CD4-positive, CD25-positive, alpha-beta regulatory T cell (primary cell): ENCODE measurements around the gene HPN. TPM values are rescaled to one million over a fixed set of nuclear protein-coding genes. Genes with fewer than 3 reads are reported as not detected.
A peak's percentile ranks its signal among the peaks of the same experiment; 100 is the strongest.

Experiments used
- ATAC-seq, 2 donors: fragments of 150-1000 bp; cut with Tn5 transposase; one replicate each; pipeline ENCODE4 v1.10.0; 2021; ENCODE audit warnings: low read depth in 2 of 2, moderate number of reproducible peaks in 2 of 2, moderate library complexity in 1 of 2
- DNase-seq, 3 donors: peaks; one replicate each; pipeline versions ENCODE4 v3.0.0 to v3.0.0-alpha.2; 2012 to 2022; ENCODE audit warnings: mixed read lengths in 1 of 3
- H3K27ac ChIP-seq: one replicate; pipeline ENCODE4 v1.7.0; 2013; ENCODE audit warnings: mild to moderate bottlenecking, low read length; ENCODE audit not compliant: insufficient read depth, poor library complexity, severe bottlenecking
- H3K27me3 ChIP-seq: one replicate; pipeline ENCODE4 v1.7.0; 2013; ENCODE audit warnings: low read length; ENCODE audit not compliant: control insufficient read depth, insufficient read depth
- H3K36me3 ChIP-seq: one replicate; pipeline ENCODE4 v1.7.0; 2013; ENCODE audit warnings: mild to moderate bottlenecking, low read length, moderate library complexity; ENCODE audit not compliant: control insufficient read depth, insufficient read depth
- H3K4me1 ChIP-seq: 2 replicates; pipeline ENCODE4 v1.7.0; 2013; ENCODE audit warnings: mild to moderate bottlenecking, low read length; ENCODE audit not compliant: insufficient read depth, control insufficient read depth, poor library complexity, severe bottlenecking
- H3K4me3 ChIP-seq: one replicate; pipeline ENCODE4 v1.7.0; 2013; ENCODE audit warnings: low read depth, mild to moderate bottlenecking, low read length, moderate library complexity
- H3K9me3 ChIP-seq, 2 experiments: 1 replicate in 1 of 2; 2 replicates in 1 of 2; pipeline ENCODE4 v1.7.0; 2013; ENCODE audit warnings: low read length in 2 of 2, mild to moderate bottlenecking in 1 of 2, moderate library complexity in 1 of 2; ENCODE audit not compliant: control insufficient read depth in 2 of 2
- H3K27ac Mint-ChIP-seq, 3 donors: one replicate each; pipeline ENCODE4 v1.8.0; 2020 to 2022; ENCODE audit warnings: mild to moderate bottlenecking in 3 of 3, mixed read lengths in 3 of 3, moderate library complexity in 2 of 3
- H3K27me3 Mint-ChIP-seq: one replicate; pipeline ENCODE4 v1.8.0; 2022; ENCODE audit warnings: mild to moderate bottlenecking, mixed read lengths
- H3K36me3 Mint-ChIP-seq: one replicate; pipeline ENCODE4 v1.8.0; 2020; ENCODE audit warnings: mixed read lengths
- H3K4me1 Mint-ChIP-seq, 4 donors: one replicate each; pipeline ENCODE4 v1.8.0; 2020 to 2022; ENCODE audit warnings: mixed read lengths in 4 of 4, mild to moderate bottlenecking in 1 of 4
- H3K4me3 Mint-ChIP-seq, 4 donors: one replicate each; pipeline ENCODE4 v1.8.0; 2020 to 2022; ENCODE audit warnings: mild to moderate bottlenecking in 4 of 4, mixed read lengths in 4 of 4, moderate library complexity in 3 of 4
- H3K9me3 Mint-ChIP-seq, 7 donors: one replicate each; pipeline ENCODE4 v1.8.0; 2020 to 2022; ENCODE audit warnings: mixed read lengths in 7 of 7, mild to moderate bottlenecking in 3 of 7, moderate library complexity in 2 of 7
- polyA plus RNA-seq, 4 donors: library from polyadenylated mRNA; unstranded; fragments of 300-500 nt; fragmentation: Illumina TruSeq; gene quantifications; one replicate each; pipeline ENCODE4 v1.2.3, GENCODE V29; 2021
- total RNA-seq: library from RNA; stranded (reverse); gene quantifications from one replicate; pipeline ENCODE4 v1.2.3, GENCODE V29; 2022

Gene HPN
- total and polyA plus RNA-seq, 5 donors from 2014 or later = 0.54 to 0.70 TPM; not detected in 3

DNA sequence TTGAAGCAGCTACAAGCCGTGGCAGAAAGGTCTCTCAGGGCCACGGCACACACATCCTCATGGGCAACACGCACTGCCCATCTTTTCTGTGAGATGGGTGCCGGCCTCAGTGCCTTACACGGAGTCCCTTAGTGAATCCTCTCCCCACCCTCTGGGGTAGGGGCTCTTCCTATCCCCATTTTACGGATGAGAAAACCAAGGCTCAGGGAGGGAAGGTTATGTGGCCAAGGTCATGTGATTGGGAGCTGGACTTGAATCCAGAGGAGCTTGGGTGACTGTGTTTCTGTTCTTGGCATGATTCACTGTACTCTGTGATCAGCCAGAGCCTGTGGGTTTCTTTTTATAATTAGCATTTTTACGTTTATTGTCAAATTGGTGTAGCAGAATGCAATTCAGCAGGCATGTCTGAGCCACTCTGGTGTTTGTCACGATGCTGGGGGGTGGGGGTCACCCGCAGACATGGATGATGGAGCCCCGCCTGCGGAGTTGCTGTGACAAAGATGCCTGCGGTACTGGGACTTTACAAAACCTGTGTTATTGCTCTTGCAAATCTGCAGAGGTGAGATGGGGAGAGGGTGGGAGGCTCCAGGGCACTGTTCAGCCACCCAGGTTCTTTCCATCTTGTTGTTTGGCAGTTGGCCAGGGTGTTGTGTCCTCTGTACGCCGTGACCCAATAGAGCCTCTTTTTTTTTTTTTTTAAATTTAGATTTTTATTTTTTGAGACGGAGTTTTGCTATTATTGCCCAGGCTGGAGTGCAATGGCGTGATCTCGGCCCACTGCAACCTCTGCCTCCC is 6.7 kb upstream of the HPN start:
- DNase-seq = no peak
- peaks cover 4 to 22% (median 8%) of the 10 kb centered on the region in 4 donors for H3K4me1 Mint-ChIP-seq
- H3K27me3 ChIP-seq = peaks cover 11% of the 10 kb centered on the region
- H3K36me3 ChIP-seq = no peaks in the 10 kb centered on the region
- peaks cover 9% of the 10 kb centered on the region for H3K4me1 ChIP-seq
- no peak overlapping the region for H3K27ac ChIP-seq
- peaks cover 18% of the 10 kb centered on the region for H3K27me3 Mint-ChIP-seq
- H3K36me3 Mint-ChIP-seq = no peaks in the 10 kb centered on the region
- H3K4me3 Mint-ChIP-seq = peak overlapping the region in 1 of 4 donors; percentile 33
- no peak overlapping the region for H3K4me3 ChIP-seq
- ATAC-seq = no peak
- no peaks in the 10 kb centered on the region for H3K9me3 ChIP-seq
- no peak overlapping the region for H3K27ac Mint-ChIP-seq
- H3K9me3 Mint-ChIP-seq = peaks cover 0 to 4% (median 0%) of the 10 kb centered on the region in 7 donors

DNA sequence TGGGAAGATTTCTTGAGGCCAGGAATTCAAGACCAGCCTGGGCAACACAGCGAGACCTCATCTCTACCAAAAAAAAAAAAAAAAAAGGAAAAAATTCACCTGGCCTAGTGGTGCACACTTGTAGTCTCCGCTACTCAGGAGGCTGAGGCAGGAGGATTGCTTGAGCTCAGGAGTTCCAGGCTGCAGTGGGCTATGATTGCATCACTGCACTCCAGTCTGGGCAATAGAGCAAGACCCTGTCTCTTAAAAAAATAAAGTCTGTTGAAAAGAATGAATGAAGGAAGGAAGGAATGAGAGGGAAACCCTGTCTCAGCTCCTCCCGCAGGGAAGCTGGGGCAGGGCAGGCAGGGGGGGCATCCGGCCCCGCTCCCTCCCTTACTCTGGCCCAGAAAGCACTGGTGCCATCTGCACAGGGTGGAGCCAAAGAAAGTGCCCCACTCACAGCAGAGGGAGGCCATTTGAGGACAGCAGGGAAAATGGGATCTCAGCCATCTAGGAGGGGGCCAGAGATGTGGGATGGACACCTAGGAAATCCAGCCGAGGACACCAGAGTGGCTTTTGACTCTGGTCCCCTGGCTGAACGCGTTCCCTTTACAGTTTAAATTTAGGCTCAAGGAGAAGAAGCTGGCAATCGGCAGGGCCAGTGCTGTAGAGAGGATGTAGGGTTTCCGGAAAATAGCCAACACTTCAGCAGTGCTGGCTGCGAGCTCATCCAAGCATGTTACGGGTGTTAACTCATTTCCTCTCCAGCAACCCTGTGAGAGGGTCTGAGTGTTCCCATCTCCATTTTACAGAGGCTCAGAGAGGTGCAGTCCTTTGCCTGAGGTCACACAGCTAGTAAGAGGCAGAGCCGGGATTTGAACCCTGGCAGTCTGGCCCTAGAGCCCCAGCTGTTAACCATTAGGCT is 3.6 kb upstream of the HPN start:
- Mint-ChIP-seq H3K36me3 (no peaks in the 10 kb centered on the region), H3K27ac (peak overlapping the region in 1 of 3 donors; percentile 83), H3K9me3 (peaks cover 0 to 1% (median 0%) of the 10 kb centered on the region in 7 donors), H3K27me3 (peaks cover 24% of the 10 kb centered on the region), H3K4me3 (peak overlapping the region in 2 of 4 donors; percentile 36 to 52), H3K4me1 (peaks cover 1 to 34% (median 11%) of the 10 kb centered on the region in 4 donors)
- Histone ChIP-seq H3K36me3 (no peaks in the 10 kb centered on the region), H3K27ac (no peak overlapping the region), H3K4me3 (no peak overlapping the region), H3K4me1 (peaks cover 20% of the 10 kb centered on the region), H3K27me3 (no peaks in the 10 kb centered on the region), H3K9me3 (no peaks in the 10 kb centered on the region)
- no peak for DNase-seq
- no peak for ATAC-seq

DNA sequence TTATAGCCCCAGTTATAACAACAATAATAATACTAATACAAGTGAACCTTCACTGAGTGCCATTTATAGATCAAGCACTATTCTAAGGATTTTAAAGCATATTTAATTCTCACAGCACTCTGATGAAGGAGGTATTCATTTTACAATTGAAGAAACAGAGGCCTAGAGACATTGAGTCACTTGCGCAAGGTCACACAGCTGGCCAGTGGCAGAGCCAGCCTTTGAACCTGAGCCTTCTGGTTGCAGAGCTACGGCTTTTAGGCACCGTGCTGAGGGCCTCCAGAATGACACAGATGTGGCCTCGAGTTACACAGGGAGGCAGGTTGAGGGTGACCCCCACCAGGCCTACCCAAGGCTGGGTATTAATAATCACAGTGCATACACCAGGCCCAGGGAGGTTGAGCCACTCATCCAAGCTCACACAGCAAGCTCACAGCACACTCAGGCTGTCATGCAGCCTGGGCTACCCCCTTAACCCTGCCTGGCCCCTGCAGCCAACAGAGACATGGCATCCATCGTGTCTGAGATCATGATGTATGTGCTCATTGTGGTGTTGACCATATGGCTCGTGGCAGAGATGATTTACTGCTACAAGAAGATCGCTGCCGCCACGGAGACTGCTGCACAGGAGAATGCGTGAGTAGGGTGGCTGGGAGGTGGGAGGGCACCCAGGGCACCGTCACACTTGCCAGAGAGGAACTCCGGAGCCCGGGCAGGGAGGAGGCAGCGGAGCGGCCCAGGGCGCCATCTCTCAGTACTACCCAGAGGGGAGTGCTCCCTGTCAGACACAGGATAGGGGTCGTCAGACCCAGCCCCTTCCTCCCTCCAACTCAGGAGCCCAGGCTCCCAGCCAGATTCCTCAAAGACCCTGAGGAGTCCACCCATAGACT is 2.7 kb upstream of the HPN start:
- H3K27ac Mint-ChIP-seq = peak overlapping the region in 2 of 3 donors; percentile 56 to 79
- peaks cover 0 to 1% (median 0%) of the 10 kb centered on the region in 7 donors for H3K9me3 Mint-ChIP-seq
- H3K27me3 Mint-ChIP-seq = peaks cover 21% of the 10 kb centered on the region
- H3K4me1 Mint-ChIP-seq = peaks cover 0 to 35% (median 11%) of the 10 kb centered on the region in 4 donors
- no peaks in the 10 kb centered on the region for H3K36me3 Mint-ChIP-seq
- Histone ChIP-seq H3K4me3 (no peak overlapping the region), H3K4me1 (peaks cover 20% of the 10 kb centered on the region), H3K27me3 (no peaks in the 10 kb centered on the region), H3K27ac (no peak overlapping the region), H3K9me3 (no peaks in the 10 kb centered on the region), H3K36me3 (no peaks in the 10 kb centered on the region)
- no peak for ATAC-seq
- no peak for DNase-seq
- peak overlapping the region in 3 of 4 donors; percentile 18 to 52 (median 21) for H3K4me3 Mint-ChIP-seq

DNA sequence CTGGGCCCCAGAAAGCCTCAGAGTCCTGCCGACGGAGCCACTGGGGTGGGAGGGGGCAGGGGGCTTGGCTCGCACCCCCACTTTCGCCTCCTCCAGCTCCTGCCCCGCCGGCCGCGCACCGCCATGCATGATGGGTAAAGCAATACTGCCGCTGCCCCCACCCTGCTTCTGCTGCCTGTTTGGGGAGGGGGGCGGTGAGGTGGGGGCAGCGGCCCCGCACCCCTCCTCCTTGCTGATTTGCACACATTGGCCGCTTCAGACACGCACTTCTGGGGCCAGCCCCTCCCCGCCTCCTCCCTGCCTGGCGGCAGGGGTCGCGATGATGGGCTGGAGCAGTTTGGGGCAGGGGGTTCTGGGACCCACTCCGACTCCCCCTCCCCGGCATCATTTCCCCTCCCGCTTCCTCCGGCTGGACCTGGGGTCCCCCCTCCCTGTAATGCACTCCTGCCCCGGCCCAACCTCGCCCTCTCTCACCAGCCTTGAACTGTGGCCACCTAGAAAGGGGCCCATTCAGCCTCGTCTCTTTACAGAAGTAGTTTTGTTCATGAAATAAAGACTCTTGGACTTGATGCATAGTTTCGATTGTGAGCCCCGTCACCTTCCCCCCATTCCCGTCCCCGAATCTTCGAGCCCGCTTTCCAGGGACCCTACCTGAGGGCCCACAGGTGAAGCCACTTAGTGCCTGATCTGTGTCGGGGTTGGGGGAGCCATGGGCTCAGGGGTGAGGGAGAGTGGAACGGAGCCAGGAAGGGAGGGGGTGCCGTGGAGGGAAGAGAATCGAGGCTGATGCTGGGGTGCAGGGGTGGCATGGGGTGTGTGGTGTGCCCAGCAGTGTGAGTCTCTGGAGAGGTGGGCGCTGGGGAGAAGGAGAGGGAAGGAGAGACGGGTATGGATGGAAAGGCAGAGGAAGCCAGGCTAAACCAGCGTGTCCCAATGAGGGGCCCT is 1.4 kb upstream of the HPN start:
- no peaks in the 10 kb centered on the region for H3K36me3 ChIP-seq
- Mint-ChIP-seq H3K27me3 (peaks cover 28% of the 10 kb centered on the region), H3K36me3 (no peaks in the 10 kb centered on the region), H3K27ac (peak overlapping the region; percentile 69 to 94 (median 88)), H3K9me3 (peaks cover 0 to 1% (median 0%) of the 10 kb centered on the region in 7 donors), H3K4me3 (peak overlapping the region; percentile 68 to 87 (median 79)), H3K4me1 (peaks cover 0 to 48% (median 18%) of the 10 kb centered on the region in 4 donors)
- DNase-seq = no peak
- H3K27ac ChIP-seq = no peak overlapping the region
- H3K9me3 ChIP-seq = no peaks in the 10 kb centered on the region
- peaks cover 20% of the 10 kb centered on the region for H3K4me1 ChIP-seq
- H3K27me3 ChIP-seq = no peaks in the 10 kb centered on the region
- peak; percentile 26 to 33 for ATAC-seq
- H3K4me3 ChIP-seq = no peak overlapping the region

DNA sequence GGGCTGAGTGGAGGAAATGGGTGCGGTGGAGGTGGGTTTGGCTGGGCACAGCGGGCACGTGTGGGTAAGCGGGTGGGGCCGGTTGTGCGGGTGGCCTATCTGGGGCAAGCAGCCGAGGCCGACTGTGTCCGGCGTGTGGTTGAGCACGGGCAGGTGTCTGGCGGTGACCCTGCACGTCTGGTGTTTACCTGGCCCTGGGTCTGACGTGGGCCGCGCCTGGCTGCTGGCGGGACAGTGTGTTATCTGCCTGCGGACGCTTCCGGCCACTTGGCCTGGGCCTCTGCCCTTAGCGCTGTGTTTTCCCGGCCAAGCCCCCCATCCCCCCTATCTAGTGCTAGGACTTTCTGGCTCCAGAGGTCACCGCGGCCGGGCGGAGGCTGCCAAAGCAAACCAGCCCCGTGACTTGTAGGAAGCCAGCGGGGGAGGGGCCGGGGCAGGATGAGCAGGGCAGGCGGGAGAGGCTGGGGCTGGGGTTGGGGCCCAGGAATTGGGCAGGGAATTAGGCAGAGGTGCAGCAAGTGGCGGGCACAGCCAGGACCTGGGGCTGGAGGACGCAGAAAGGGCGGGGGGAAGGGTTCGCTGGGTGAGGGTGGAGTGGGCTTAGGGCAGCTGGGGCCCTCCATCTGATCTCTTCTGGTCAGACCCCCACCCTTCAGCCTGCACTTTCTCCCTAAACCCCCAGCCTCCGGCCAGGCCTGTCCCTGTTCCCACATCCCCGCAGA is 534 bp upstream of the HPN start:
- H3K4me3 ChIP-seq = no peak overlapping the region
- no peaks in the 10 kb centered on the region for H3K27me3 ChIP-seq
- peaks cover 28% of the 10 kb centered on the region for H3K27me3 Mint-ChIP-seq
- DNase-seq = peak in 1 of 3 donors; percentile 40
- no peaks in the 10 kb centered on the region for H3K36me3 Mint-ChIP-seq
- H3K4me1 Mint-ChIP-seq = peaks cover 0 to 56% (median 24%) of the 10 kb centered on the region in 4 donors
- peaks cover 24% of the 10 kb centered on the region for H3K4me1 ChIP-seq
- peak overlapping the region; percentile 69 to 94 (median 88) for H3K27ac Mint-ChIP-seq
- H3K9me3 ChIP-seq = no peaks in the 10 kb centered on the region
- no peak overlapping the region for H3K27ac ChIP-seq
- ATAC-seq = peak; percentile 24 to 32
- H3K36me3 ChIP-seq = no peaks in the 10 kb centered on the region
- peak overlapping the region in 3 of 4 donors; percentile 78 to 87 (median 80) for H3K4me3 Mint-ChIP-seq
- peaks cover 0 to 1% (median 0%) of the 10 kb centered on the region in 7 donors for H3K9me3 Mint-ChIP-seq

DNA sequence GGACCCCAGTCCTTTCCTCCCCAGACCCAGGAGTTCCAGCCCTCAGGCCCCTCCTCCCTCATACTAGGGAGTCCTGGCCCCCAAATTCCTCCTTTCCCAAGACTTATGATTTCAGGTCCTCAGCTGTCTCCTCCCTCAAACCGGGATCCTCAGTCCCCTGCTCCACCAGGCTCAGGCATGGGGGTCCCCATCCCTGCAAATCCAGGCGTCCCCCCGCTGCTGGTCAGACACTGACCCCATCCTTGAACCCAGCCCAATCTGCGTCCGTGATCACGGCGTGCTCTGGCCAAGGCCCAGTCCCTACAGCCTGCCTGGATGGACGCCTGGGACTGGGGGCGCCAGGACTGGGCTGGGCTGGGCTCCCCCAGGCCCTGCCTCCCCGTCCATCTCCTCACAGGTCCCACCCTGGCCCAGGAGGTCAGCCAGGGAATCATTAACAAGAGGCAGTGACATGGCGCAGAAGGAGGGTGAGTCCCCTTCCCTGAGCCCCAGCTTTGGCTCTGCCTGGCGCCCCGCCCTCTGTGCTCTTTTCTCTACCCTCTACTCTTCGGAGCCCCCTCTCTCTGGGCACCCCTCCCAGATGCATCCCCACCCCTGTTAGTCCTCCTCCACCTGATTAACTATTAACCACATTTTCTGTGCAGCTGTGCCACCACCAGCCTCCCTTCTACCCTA is 672 bp downstream of the HPN start:
- H3K36me3 Mint-ChIP-seq = no peaks in the 10 kb centered on the region
- H3K27ac Mint-ChIP-seq = peak overlapping the region in 1 of 3 donors; percentile 69
- peaks cover 0 to 56% (median 24%) of the 10 kb centered on the region in 4 donors for H3K4me1 Mint-ChIP-seq
- Histone ChIP-seq H3K27me3 (no peaks in the 10 kb centered on the region), H3K4me3 (no peak overlapping the region), H3K4me1 (peaks cover 24% of the 10 kb centered on the region), H3K27ac (no peak overlapping the region), H3K36me3 (no peaks in the 10 kb centered on the region), H3K9me3 (no peaks in the 10 kb centered on the region)
- no peak for DNase-seq
- H3K4me3 Mint-ChIP-seq = no peak overlapping the region
- peaks cover 28% of the 10 kb centered on the region for H3K27me3 Mint-ChIP-seq
- ATAC-seq = no peak
- peaks cover 0 to 1% (median 0%) of the 10 kb centered on the region in 7 donors for H3K9me3 Mint-ChIP-seq
